Ovary (tissue), 3 donors: ENCODE data around the gene CEP72.

Experiments
- POLR2A ChIP-seq: fragments of 450-650 bp; IDR thresholded peaks from one replicate; pipeline ENCODE4 v1.6.1; 2017; ENCODE audit warnings: antibody characterized with exemption, mild to moderate bottlenecking, moderate library complexity
- TF ChIP-seq, protein P1 (sequence below), 3 donors: fragments of 450-650 bp in 2 of 3; fragments of 200-600 bp in 1 of 3; IDR thresholded peaks; one replicate each; pipeline versions ENCODE4 v1.5.1 to v1.8.0; 2016 to 2022; ENCODE audit warnings: antibody characterized with exemption in 3 of 3, mild to moderate bottlenecking in 1 of 3
- donor health status: DM: no; HTN: no; CAD: no.

DNA sequence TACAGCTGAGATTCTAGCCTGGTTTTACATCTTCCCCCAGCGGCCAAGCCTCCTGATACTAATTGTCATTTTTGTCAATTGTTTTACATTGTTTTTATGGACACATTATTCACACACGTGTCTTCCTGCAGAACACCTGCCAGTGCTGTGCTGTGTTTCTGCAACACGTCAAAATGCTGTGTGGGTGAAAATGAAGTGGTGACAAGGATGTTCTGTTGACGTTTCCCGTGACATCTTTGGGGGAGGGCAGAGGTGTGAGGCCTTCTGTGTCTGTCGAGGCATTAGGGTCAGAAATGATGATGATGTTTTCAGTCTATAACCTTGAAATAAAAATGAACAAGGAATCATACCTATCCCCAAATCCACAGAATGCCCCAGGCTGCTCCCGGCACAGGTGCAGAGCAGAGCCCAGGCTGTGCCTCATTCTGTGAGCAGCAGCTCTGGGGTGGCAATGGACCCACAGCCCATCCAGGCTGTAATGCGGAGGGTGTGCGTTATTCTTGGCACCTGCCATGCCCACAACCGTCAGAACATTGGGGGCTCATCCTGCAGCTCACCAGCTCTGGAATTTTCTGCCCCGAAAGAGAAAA is 23.6 kb upstream of the CEP72 start:
- TF ChIP-seq, protein P1, sequence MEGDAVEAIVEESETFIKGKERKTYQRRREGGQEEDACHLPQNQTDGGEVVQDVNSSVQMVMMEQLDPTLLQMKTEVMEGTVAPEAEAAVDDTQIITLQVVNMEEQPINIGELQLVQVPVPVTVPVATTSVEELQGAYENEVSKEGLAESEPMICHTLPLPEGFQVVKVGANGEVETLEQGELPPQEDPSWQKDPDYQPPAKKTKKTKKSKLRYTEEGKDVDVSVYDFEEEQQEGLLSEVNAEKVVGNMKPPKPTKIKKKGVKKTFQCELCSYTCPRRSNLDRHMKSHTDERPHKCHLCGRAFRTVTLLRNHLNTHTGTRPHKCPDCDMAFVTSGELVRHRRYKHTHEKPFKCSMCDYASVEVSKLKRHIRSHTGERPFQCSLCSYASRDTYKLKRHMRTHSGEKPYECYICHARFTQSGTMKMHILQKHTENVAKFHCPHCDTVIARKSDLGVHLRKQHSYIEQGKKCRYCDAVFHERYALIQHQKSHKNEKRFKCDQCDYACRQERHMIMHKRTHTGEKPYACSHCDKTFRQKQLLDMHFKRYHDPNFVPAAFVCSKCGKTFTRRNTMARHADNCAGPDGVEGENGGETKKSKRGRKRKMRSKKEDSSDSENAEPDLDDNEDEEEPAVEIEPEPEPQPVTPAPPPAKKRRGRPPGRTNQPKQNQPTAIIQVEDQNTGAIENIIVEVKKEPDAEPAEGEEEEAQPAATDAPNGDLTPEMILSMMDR (IDR thresholded peaks at IDR 0.05) = no peak
- TF ChIP-seq POLR2A = no peak
